Measurements from ENCODE around the gene LAMB4. TPM values are rescaled to one million over a fixed set of nuclear protein-coding genes. Genes with fewer than 3 reads are reported as not detected.

Gene LAMB4
- total and polyA plus RNA-seq, 2 of the 8 experiments (the other 6 are each of a cell fraction or from before 2014, with no cell fraction given): not detected

DNA sequence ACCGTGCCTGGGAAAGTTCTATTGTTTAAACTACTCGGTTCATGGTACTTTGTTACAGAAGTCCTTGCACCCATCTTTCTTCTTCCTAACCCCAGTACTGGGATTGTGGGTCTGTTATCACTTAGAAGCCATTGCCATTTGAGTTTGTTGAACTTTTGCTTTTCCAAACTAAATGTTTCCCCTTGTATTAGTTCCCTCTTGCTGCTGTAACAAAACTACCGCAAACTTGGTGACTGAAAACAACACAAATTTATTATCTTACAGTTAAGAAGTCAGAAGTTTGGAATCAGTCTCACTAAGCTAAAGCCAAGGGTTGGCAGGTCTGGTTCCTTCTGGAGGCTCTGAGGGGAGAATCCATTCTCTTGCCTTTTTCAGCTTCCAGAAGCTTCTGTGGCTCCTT is 6.9 kb upstream of the LAMB4 start:
- no peak for DNase-seq (ENCODE audit: low read depth in 1 of 2, low spot score in 2 of 2)
- Histone ChIP-seq H3K27ac (ENCODE audit: low read depth, low read length) (no peak overlapping the region), H2AFZ (ENCODE audit: low read length) (no peak overlapping the region), H2BK12ac (ENCODE audit: low read depth, low read length) (no peak overlapping the region), H4K8ac (ENCODE audit: extremely low read depth, insufficient read depth, low read length) (no peak overlapping the region), H3K4me3 (ENCODE audit: extremely low read depth in 1 of 4, insufficient read depth in 2 of 4, low read depth in 3 of 4, low read length in 4 of 4) (no peak overlapping the region), H3K36me3 (ENCODE audit: control insufficient read depth in 2 of 4, insufficient read depth in 4 of 4, low read length in 3 of 4) (no peaks in the 10 kb centered on the region), H3K79me2 (ENCODE audit: control insufficient read depth in 1 of 2, insufficient read depth in 2 of 2, low read length in 2 of 2) (no peaks in the 10 kb centered on the region), H2BK5ac (ENCODE audit: low read depth, low read length) (no peak overlapping the region), H4K91ac (replicated peaks; ENCODE audit: insufficient read length, low read length) (no peak overlapping the region), H3K4ac (replicated peaks; ENCODE audit: insufficient read length, low read depth, low read length) (no peak overlapping the region), H2BK15ac (ENCODE audit: low read length) (no peak overlapping the region), H3K14ac (ENCODE audit: insufficient read length) (no peak overlapping the region), H4K5ac (ENCODE audit: insufficient read length, low read depth, low read length) (no peak overlapping the region), H4K20me1 (replicated peaks in 1 of 2; ENCODE audit: control insufficient read depth in 1 of 2, insufficient read depth in 2 of 2, low read length in 2 of 2) (no peaks in the 10 kb centered on the region), H3K23me2 (ENCODE audit: low read depth, low read length) (no peaks in the 10 kb centered on the region), H3K56ac (replicated peaks; ENCODE audit: insufficient read length, low read depth, low read length) (no peak overlapping the region), H3K9ac (replicated peaks in 1 of 4; ENCODE audit: extremely low read depth in 1 of 4, low read depth in 3 of 4, low read length in 3 of 4) (no peak overlapping the region), H2AK5ac (ENCODE audit: low read depth, low read length) (no peak overlapping the region), H3K4me2 (ENCODE audit: insufficient read depth in 1 of 2, low read depth in 2 of 2, low read length in 2 of 2) (no peak overlapping the region), H2BK20ac (ENCODE audit: low read length) (no peak overlapping the region), H3K4me1 (replicated peaks in 1 of 4; ENCODE audit: control insufficient read depth in 3 of 4, insufficient read depth in 4 of 4, low read length in 3 of 4) (peaks cover 0 to 6% (median 1%) of the 10 kb centered on the region in 4 experiments; a peak in 1 of 7 replicates), H3K18ac (ENCODE audit: extremely low read depth, low read length) (no peak overlapping the region), H3K79me1 (ENCODE audit: low read depth, low read length) (no peaks in the 10 kb centered on the region), H3K23ac (ENCODE audit: insufficient read length) (no peak overlapping the region), H3K27me3 (replicated peaks in 1 of 4; ENCODE audit: control insufficient read depth in 3 of 4, extremely low read depth in 1 of 4, insufficient read depth in 3 of 4, low read length in 3 of 4) (no peaks in the 10 kb centered on the region), H3K9me3 (ENCODE audit: insufficient read depth in 2 of 2, low read depth in 1 of 2, low read length in 1 of 2) (no peaks in the 10 kb centered on the region), H2BK120ac (replicated peaks; ENCODE audit: low read depth, low read length) (no peak overlapping the region)
- 92% methylated on average over 3 of the region's 3 CpGs; no CpG with 5 or more reads in 1 of the 2 experiments for WGBS, 2 experiments (ENCODE audit: extremely low coverage in 1 of 2, insufficient coverage in 1 of 2, insufficient read length in 1 of 2, insufficient replicate concordance in 2 of 2, low coverage in 1 of 2, low lambda C conversion rate in 2 of 2, missing lambda C conversion rate in 1 of 2)
- FAIRE-seq: no peak
- POLR2A ChIA-PET (ENCODE audit: partially characterized antibody): no interaction called here
- CTCF ChIA-PET (ENCODE audit: partially characterized antibody): interaction anchor here (0.6 to 9.3 kb wide), 7 partner anchors 8 to 635 kb away, joined by 3 to 64 read pairs (median 5); no protein-coding TSS in a partner anchor
- no peak for TF ChIP-seq RNF2 (IDR thresholded peaks at IDR 0.05; ENCODE audit: borderline replicate concordance, low read depth, low read length, missing control alignments, poor library complexity, severe bottlenecking)
- TF ChIP-seq, protein P1, sequence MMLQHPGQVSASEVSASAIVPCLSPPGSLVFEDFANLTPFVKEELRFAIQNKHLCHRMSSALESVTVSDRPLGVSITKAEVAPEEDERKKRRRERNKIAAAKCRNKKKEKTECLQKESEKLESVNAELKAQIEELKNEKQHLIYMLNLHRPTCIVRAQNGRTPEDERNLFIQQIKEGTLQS (IDR thresholded peaks at IDR 0.05; ENCODE audit: insufficient read depth, low read depth, low read length): no peak
- TF ChIP-seq CTBP2 (IDR thresholded peaks at IDR 0.05; ENCODE audit: borderline replicate concordance, insufficient read depth, insufficient read length, low read length): no peak
- no peak for TF ChIP-seq POU5F1 (IDR thresholded peaks at IDR 0.05; ENCODE audit: low read depth, low read length)
- no peak for TF ChIP-seq SIN3A (conservative IDR thresholded peaks at IDR 0.05 in 1 of 2, IDR thresholded peaks at IDR 0.05 in 1 of 2; ENCODE audit: low read depth in 1 of 2, low read length in 2 of 2)
- TF ChIP-seq EZH2 (IDR thresholded peaks at IDR 0.05; ENCODE audit: low read depth, low read length, severe bottlenecking): no peak
- no peak for TF ChIP-seq RAD21 (IDR thresholded peaks at IDR 0.05 in 1 of 2, conservative IDR thresholded peaks at IDR 0.05 in 1 of 2; ENCODE audit: low read depth in 2 of 2, low read length in 2 of 2)
- TF ChIP-seq, protein P2, sequence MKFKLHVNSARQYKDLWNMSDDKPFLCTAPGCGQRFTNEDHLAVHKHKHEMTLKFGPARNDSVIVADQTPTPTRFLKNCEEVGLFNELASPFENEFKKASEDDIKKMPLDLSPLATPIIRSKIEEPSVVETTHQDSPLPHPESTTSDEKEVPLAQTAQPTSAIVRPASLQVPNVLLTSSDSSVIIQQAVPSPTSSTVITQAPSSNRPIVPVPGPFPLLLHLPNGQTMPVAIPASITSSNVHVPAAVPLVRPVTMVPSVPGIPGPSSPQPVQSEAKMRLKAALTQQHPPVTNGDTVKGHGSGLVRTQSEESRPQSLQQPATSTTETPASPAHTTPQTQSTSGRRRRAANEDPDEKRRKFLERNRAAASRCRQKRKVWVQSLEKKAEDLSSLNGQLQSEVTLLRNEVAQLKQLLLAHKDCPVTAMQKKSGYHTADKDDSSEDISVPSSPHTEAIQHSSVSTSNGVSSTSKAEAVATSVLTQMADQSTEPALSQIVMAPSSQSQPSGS (IDR thresholded peaks at IDR 0.05; ENCODE audit: low read length): no peak
- TF ChIP-seq RFX5 (IDR thresholded peaks at IDR 0.05; ENCODE audit: borderline replicate concordance, low read depth, low read length): no peak
- no peak for TF ChIP-seq CHD1 (IDR thresholded peaks at IDR 0.05; ENCODE audit: low read depth, low read length)

Measured in H1 (cell line).